ENCODE data around the gene DCD.

DCD gene

GRCh38 chr12:54648265-54648664 lies at the start of gene DCD:
DCD (minus strand) TSS chr12:54648365; CDS start chr12:54648303, 62 bp downstream.
- TF ChIP-seq Cebpa-rat (IDR thresholded peaks at IDR 0.05) = no peak
- no peaks in the 10 kb centered on the region for H4K20me1 ChIP-seq
- no peak within 1 kb of the TSS for H3K27ac ChIP-seq
- H3K4me1 ChIP-seq = no peaks in the 10 kb centered on the region
- no peaks in the 10 kb centered on the region for H3K36me3 ChIP-seq
- H3K9me3 ChIP-seq = no peaks in the 10 kb centered on the region
- no peak within 1 kb of the TSS for H3K4me3 ChIP-seq
- no peak within 1 kb of the TSS for H3K4me2 ChIP-seq
- H3K9ac ChIP-seq = no peak within 1 kb of the TSS
- no peaks in the 10 kb centered on the region for H3K27me3 ChIP-seq

GRCh38 chr12:54697851-54698250 lies 49.7 kb upstream of the DCD start:
- Histone ChIP-seq H3K27me3 (no peaks in the 10 kb centered on the region), H3K9me3 (no peaks in the 10 kb centered on the region)

DNA sequence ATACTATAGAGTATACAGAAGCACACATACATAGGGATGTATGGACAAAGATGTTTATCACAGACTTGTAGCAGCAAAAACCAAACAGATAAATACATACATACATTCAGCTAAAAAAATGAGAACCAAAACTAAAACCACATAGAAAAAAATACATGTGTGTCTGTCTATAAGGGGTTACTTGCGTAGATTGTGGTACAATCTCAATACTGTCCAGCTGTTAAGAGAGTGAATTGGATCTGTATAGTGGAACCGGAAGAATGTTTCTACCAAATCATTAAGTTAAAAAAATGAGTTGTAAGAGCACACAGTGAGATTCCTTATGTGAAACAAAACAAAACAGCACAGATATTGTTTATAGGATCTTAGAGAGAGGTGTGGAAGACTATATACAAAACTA lies 44.2 kb upstream of the DCD start:
- Histone ChIP-seq H3K9me3 (0 out of 2 replicates have a peak, but pooled peaks cover 3% of the 10 kb centered on the region), H3K9ac (no peak overlapping the region), H3K4me1 (no peaks in the 10 kb centered on the region), H3K27ac (no peak overlapping the region), H3K36me3 (no peaks in the 10 kb centered on the region), H3K4me3 (no peak overlapping the region), H3K27me3 (no peaks in the 10 kb centered on the region), H3K4me2 (no peak overlapping the region), H4K20me1 (no peaks in the 10 kb centered on the region)
- TF ChIP-seq Cebpa-rat (IDR thresholded peaks at IDR 0.05) = no peak

More at GRCh38 chr12:54697851-54698250, 49.7 kb upstream of the DCD start:
- no peak overlapping the region for H3K9ac ChIP-seq
- H3K36me3 ChIP-seq = no peaks in the 10 kb centered on the region
- H3K4me3 ChIP-seq = no peak overlapping the region
- no peak overlapping the region for H3K27ac ChIP-seq
- H3K4me1 ChIP-seq = no peaks in the 10 kb centered on the region
- TF ChIP-seq Cebpa-rat (IDR thresholded peaks at IDR 0.05) = no peak
- no peaks in the 10 kb centered on the region for H4K20me1 ChIP-seq
- H3K4me2 ChIP-seq = no peak overlapping the region

DNA sequence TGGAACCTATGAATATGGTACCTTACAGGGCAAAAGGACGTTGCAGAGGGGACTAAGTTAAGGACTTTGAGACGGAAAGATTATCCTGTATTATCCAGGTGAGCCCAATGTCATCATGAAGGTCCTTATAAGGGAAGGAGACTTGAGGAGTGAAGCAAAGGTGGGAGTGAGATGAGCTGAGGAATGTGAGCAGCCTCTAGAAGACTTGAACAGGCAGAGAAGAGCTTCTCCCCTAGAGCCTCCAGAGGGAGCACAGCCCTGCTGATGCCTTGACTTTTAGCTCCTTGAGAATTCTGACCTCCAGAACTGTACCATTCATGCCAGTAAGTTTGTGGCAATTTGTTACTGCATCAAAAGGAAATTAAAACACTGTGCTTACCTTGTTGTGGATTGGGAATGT lies 41.8 kb upstream of the DCD start:
- Histone ChIP-seq H3K4me2 (no peak overlapping the region), H4K20me1 (no peaks in the 10 kb centered on the region), H3K4me3 (no peak overlapping the region), H3K9me3 (peaks cover 15% of the 10 kb centered on the region), H3K4me1 (no peaks in the 10 kb centered on the region), H3K27ac (no peak overlapping the region), H3K27me3 (no peaks in the 10 kb centered on the region), H3K9ac (no peak overlapping the region), H3K36me3 (no peaks in the 10 kb centered on the region)
- TF ChIP-seq Cebpa-rat (IDR thresholded peaks at IDR 0.05) = no peak

DNA sequence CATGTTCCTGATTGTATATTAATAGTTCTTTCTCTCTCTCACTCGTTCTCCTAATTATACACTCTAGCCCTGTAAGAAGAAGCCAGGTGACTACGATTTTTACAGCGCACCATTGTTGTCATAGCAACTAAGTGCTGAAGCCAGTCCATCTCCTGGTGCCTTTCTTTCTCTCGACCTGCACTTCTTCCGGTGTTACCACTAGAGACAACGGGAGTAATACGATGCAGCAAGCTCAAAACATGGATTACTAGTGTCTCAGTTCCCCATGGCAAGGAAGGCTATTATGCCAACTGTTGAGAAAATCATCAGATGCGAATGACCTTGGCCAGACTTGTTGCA lies 40.8 kb upstream of the DCD start:
- no peaks in the 10 kb centered on the region for H3K36me3 ChIP-seq
- no peaks in the 10 kb centered on the region for H3K4me1 ChIP-seq
- no peak overlapping the region for H3K9ac ChIP-seq
- no peak overlapping the region for H3K27ac ChIP-seq
- no peak overlapping the region for H3K4me2 ChIP-seq
- no peaks in the 10 kb centered on the region for H4K20me1 ChIP-seq
- H3K27me3 ChIP-seq = no peaks in the 10 kb centered on the region
- TF ChIP-seq Cebpa-rat (IDR thresholded peaks at IDR 0.05) = no peak
- no peak overlapping the region for H3K4me3 ChIP-seq
- H3K9me3 ChIP-seq = peaks cover 15% of the 10 kb centered on the region

DNA sequence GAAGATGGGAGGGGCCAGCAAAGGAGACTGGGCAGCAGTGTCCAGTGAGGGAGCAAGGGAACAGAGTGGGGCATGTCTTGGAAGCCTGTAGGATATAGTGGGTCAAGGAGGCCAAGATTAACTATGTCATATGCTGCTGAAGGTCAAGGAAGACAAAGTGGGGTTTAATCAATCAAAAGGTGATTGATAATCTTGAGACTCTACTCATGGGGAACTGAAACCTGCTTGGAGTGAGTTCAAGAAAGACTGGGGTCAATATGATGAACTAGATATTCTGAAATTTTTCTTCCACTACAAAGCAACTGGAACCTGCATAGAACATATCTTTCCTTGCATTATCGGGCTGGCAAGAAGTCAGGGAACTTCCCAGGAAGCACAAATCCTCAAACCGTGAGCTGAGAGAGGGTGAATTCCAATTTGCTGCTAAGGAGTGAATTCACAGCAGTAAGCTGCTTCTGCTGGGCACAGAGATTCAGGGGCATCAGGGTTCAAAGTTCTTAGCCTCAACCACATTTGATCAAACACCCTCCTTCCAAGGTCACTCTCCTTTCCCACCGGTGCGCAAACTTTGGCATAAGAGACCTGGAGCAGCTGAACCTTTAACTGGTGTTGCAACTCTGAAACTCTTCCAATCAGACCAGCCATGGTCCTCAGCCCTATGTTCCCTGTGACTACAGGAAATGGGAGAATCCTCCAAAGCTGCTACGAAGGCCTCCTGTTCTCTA lies 40.3 kb upstream of the DCD start:
- no peaks in the 10 kb centered on the region for H3K36me3 ChIP-seq
- no peak for TF ChIP-seq Cebpa-rat (IDR thresholded peaks at IDR 0.05)
- H3K4me3 ChIP-seq = no peak overlapping the region
- no peaks in the 10 kb centered on the region for H3K27me3 ChIP-seq
- peaks cover 15% of the 10 kb centered on the region for H3K9me3 ChIP-seq
- no peaks in the 10 kb centered on the region for H4K20me1 ChIP-seq
- no peak overlapping the region for H3K4me2 ChIP-seq
- H3K9ac ChIP-seq = no peak overlapping the region
- H3K4me1 ChIP-seq = no peaks in the 10 kb centered on the region
- H3K27ac ChIP-seq = no peak overlapping the region

GRCh38 chr12:54684636-54685630 lies 36.8 kb upstream of the DCD start:
- H3K27ac ChIP-seq = no peak overlapping the region
- H3K27me3 ChIP-seq = no peaks in the 10 kb centered on the region
- H3K4me3 ChIP-seq = no peak overlapping the region
- H3K36me3 ChIP-seq = no peaks in the 10 kb centered on the region
- no peak overlapping the region for H3K9ac ChIP-seq
- no peaks in the 10 kb centered on the region for H3K4me1 ChIP-seq
- no peaks in the 10 kb centered on the region for H4K20me1 ChIP-seq
- no peak for TF ChIP-seq Cebpa-rat (IDR thresholded peaks at IDR 0.05)
- H3K9me3 ChIP-seq = peaks cover 15% of the 10 kb centered on the region
- no peak overlapping the region for H3K4me2 ChIP-seq

GRCh38 chr12:54683398-54683797 lies 35.2 kb upstream of the DCD start:
- Histone ChIP-seq H3K36me3 (no peaks in the 10 kb centered on the region), H3K27ac (no peak overlapping the region), H4K20me1 (no peaks in the 10 kb centered on the region), H3K4me2 (no peak overlapping the region), H3K9ac (no peak overlapping the region), H3K4me3 (no peak overlapping the region), H3K27me3 (no peaks in the 10 kb centered on the region), H3K4me1 (no peaks in the 10 kb centered on the region), H3K9me3 (peaks cover 15% of the 10 kb centered on the region)
- TF ChIP-seq Cebpa-rat (IDR thresholded peaks at IDR 0.05) = no peak

GRCh38 chr12:54682674-54683073 lies 34.5 kb upstream of the DCD start:
- no peak overlapping the region for H3K27ac ChIP-seq
- no peak overlapping the region for H3K4me3 ChIP-seq
- H3K27me3 ChIP-seq = no peaks in the 10 kb centered on the region
- H4K20me1 ChIP-seq = no peaks in the 10 kb centered on the region
- no peak overlapping the region for H3K4me2 ChIP-seq
- no peak overlapping the region for H3K9ac ChIP-seq
- peaks cover 14% of the 10 kb centered on the region for H3K9me3 ChIP-seq
- H3K36me3 ChIP-seq = no peaks in the 10 kb centered on the region
- TF ChIP-seq Cebpa-rat (IDR thresholded peaks at IDR 0.05) = no peak
- no peaks in the 10 kb centered on the region for H3K4me1 ChIP-seq

DNA sequence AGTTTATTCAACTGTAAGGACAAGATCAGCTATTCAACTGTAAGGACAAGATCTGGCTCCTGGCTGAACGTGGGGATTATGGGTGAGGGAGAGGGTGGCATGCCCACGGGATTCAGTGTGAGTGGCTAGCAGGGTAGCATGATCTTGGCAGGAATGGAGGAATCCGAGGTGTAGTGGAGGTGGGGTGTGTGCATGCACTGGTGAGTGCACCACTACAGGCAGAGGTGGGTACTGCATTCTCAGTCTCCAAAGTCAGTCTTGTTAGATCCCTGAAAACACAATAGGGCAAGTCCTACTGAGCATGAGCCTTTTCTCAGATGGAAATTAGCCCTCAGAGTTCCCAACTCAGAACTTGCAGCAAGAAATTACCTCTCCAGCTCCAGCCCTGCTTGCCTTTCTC lies 32.2 kb upstream of the DCD start:
- no peak overlapping the region for H3K4me2 ChIP-seq
- no peaks in the 10 kb centered on the region for H4K20me1 ChIP-seq
- H3K9ac ChIP-seq = no peak overlapping the region
- no peaks in the 10 kb centered on the region for H3K36me3 ChIP-seq
- H3K9me3 ChIP-seq = no peaks in the 10 kb centered on the region
- no peaks in the 10 kb centered on the region for H3K4me1 ChIP-seq
- H3K4me3 ChIP-seq = no peak overlapping the region
- H3K27ac ChIP-seq = no peak overlapping the region
- no peaks in the 10 kb centered on the region for H3K27me3 ChIP-seq
- TF ChIP-seq Cebpa-rat (IDR thresholded peaks at IDR 0.05) = no peak
